Heart right ventricle (tissue), 16 donors: ENCODE measurements around the gene LPP. TPM values are rescaled to one million over a fixed set of nuclear protein-coding genes. Genes with fewer than 3 reads are reported as not detected.

Source experiments
- ATAC-seq, 8 donors: fragments of 200-7000 bp; cut with Tn5 transposase; one replicate each; pipeline ENCODE4 v1.9.1; 2020; ENCODE audit warnings: mild to moderate bottlenecking in 8 of 8, moderate library complexity in 8 of 8, moderate number of reproducible peaks in 1 of 8
- DNase-seq, 2 donors: peaks; one replicate each; pipeline ENCODE4 v3.0.0-alpha.2; 2020
- H3K27ac ChIP-seq, 10 donors: fragments of 200-600 bp; sonication (generic) in 2 of 10; one replicate each; pipeline versions ENCODE4 v1.5.0 to v1.8.0; 2020 to 2022; ENCODE audit warnings: mild to moderate bottlenecking in 3 of 10
- H3K27me3 ChIP-seq, 7 donors: fragments of 200-600 bp; one replicate each; pipeline ENCODE4 v1.8.0; 2021 to 2022; ENCODE audit warnings: mild to moderate bottlenecking in 2 of 7
- H3K36me3 ChIP-seq, 9 donors: fragments of 200-600 bp; sonication (generic) in 1 of 9; one replicate each; pipeline versions ENCODE4 v1.5.0 to v1.8.0; 2020 to 2022; ENCODE audit warnings: mild to moderate bottlenecking in 2 of 9
- H3K4me1 ChIP-seq, 9 donors: fragments of 200-600 bp; sonication (generic) in 1 of 9; one replicate each; pipeline versions ENCODE4 v1.5.0 to v1.8.0; 2020 to 2022; ENCODE audit warnings: mild to moderate bottlenecking in 4 of 9
- H3K4me3 ChIP-seq, 10 donors: fragments of 200-600 bp; sonication (generic) in 2 of 10; one replicate each; pipeline versions ENCODE4 v1.5.0 to v1.8.0; 2020 to 2022; ENCODE audit warnings: mild to moderate bottlenecking in 7 of 10, moderate library complexity in 2 of 10
- H3K9me3 ChIP-seq, 11 donors: fragments of 200-600 bp in 10 of 11; sonication (generic) in 2 of 11; one replicate each; pipeline versions ENCODE4 v1.5.0 to v1.8.0; 2013 to 2022; ENCODE audit warnings: mild to moderate bottlenecking in 2 of 11, control low read depth in 1 of 11, moderate library complexity in 1 of 11
- WGBS, 2 donors: extraction: QIAGEN DNeasy Blood & Tissue Kit; methylation state at CpG; one replicate each; pipeline ENCODE4 v1.1.7; 2013; ENCODE audit warnings: inconsistent platforms in 1 of 2; 5-methylcytosine and 5-hydroxymethylcytosine counted together
- intact Hi-C, 10 donors: fragments of 100-400 bp; cut with DNase I; formaldehyde crosslinking; loops; one replicate each; pipeline versions ENCODE4 v1.11.1 to v1.14.2; 2022
- polyA plus RNA-seq, 2 donors: library from polyadenylated mRNA; stranded (reverse); fragments of 200-250 nt; gene quantifications; one replicate each; pipeline ENCODE4 v1.2.3, GENCODE V29; 2013
- total RNA-seq, 10 donors: library from RNA; stranded (reverse); fragmentation: NEBNext Ultra II Directional in 3 of 10; extraction: Animal tissue kit (Norgen Biotek cat#: 25700) in 3 of 10; gene quantifications; one replicate each; pipeline versions ENCODE4 v1.2.1 to v1.2.4, GENCODE V29; 2021 to 2023
- TF ChIP-seq, protein P1 (sequence below), 9 donors: fragments of 200-600 bp; sonication (generic) in 2 of 9; IDR thresholded peaks; one replicate each; pipeline versions ENCODE4 v1.5.0 to v1.8.0; 2021 to 2022; ENCODE audit warnings: antibody characterized with exemption in 9 of 9, mild to moderate bottlenecking in 5 of 9, moderate library complexity in 1 of 9
- donor health status: Arrhythmogenic right ventricular cardiomyopathy.
- donor health status: ischemic (EF 13 %, LVEDD 7.1; RV severe dilation, severe dysfunction).
- donor health status: healthy with polysubstance abuse.
- donor health status: DM: no; HTN: yes; CAD: no.
- donor health status: DM: no; HTN: no; CAD: no.
- donor health status: ischemic (EF 25% LVEDD 6.9; RV normal size, moderate dysfunction).
- donor health status: ischemic (EF 25% LVEDD 5.7; RV mildly dilated, moderate dysfunction).
- donor health status: healthy.
- donor health status: DM: yes; HTN: yes; CAD: no.
- donor health status: Ischemic cardiomyopathy.
- donor health status: ischemic (EF 35%, LVEDD 5.7; RV mildly dilated, moderate dysfunction).
- donor health status: nonischemic (EF 11% LVEDD 7.7; RV severe dilation, severe dysfunction).
- donor health status: DM: yes; HTN: yes; CAD: no.
- donor health status: PGD.
- donor health status: ischemic (EF 29% LVEDD 5.4; RV normal size, mild dysfunction).
- donor health status: nonischemic (EF 23%, LVEDD 6.1; RV moderate dilation, normal function).

LPP gene
- total and polyA plus RNA-seq, 12 donors: 8.5 to 188 (median 140) TPM

GRCh38 chr3:188323067-188323842 lies 169.3 kb downstream of the LPP start:
- Histone ChIP-seq H3K36me3 (no peaks in the 10 kb centered on the region), H3K27me3 (no peaks in the 10 kb centered on the region), H3K4me1 (peaks cover 3 to 55% (median 33%) of the 10 kb centered on the region in 9 donors), H3K9me3 (no peaks in the 10 kb centered on the region), H3K27ac (peak overlapping the region in 2 of 10 donors; percentile 3 to 18), H3K4me3 (no peak overlapping the region)
- ATAC-seq (peak in 1 of 8 donors; percentile 6), DNase-seq (no peak)
- TF ChIP-seq, protein P1, sequence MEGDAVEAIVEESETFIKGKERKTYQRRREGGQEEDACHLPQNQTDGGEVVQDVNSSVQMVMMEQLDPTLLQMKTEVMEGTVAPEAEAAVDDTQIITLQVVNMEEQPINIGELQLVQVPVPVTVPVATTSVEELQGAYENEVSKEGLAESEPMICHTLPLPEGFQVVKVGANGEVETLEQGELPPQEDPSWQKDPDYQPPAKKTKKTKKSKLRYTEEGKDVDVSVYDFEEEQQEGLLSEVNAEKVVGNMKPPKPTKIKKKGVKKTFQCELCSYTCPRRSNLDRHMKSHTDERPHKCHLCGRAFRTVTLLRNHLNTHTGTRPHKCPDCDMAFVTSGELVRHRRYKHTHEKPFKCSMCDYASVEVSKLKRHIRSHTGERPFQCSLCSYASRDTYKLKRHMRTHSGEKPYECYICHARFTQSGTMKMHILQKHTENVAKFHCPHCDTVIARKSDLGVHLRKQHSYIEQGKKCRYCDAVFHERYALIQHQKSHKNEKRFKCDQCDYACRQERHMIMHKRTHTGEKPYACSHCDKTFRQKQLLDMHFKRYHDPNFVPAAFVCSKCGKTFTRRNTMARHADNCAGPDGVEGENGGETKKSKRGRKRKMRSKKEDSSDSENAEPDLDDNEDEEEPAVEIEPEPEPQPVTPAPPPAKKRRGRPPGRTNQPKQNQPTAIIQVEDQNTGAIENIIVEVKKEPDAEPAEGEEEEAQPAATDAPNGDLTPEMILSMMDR (IDR thresholded peaks at IDR 0.05): no peak
- intact Hi-C loops: no loop called here
- 86 to 87% methylated on average over 6 of the region's 6 CpGs for WGBS, 2 donors

DNA sequence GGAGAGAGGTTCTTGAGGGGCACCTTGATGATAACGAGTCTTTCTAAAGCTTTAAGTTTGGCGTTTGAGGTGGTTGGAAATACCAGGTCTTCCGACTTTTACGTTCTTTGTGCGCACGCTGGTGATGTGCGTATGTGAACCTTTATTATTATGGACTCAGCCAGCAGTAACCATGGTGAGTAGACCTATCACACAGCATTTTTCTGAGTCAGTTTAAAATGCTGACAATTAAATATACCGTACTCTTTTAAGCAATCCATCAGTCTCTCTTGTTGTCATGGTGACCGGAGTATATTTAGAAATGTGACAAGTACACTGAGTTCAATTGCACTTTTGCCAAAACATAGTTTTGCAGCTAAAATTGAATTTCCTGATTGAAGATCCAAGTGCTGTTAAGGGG lies 172.2 kb downstream of the LPP start:
- 70 to 71% methylated on average over 9 of the region's 9 CpGs for WGBS, 2 donors
- intact Hi-C loops: loop anchor here in 1 of 10 donors (5.0 kb wide), 1 partner anchor 39 kb away; no protein-coding TSS in a partner anchor
- no peak overlapping the region for H3K4me3 ChIP-seq

DNA sequence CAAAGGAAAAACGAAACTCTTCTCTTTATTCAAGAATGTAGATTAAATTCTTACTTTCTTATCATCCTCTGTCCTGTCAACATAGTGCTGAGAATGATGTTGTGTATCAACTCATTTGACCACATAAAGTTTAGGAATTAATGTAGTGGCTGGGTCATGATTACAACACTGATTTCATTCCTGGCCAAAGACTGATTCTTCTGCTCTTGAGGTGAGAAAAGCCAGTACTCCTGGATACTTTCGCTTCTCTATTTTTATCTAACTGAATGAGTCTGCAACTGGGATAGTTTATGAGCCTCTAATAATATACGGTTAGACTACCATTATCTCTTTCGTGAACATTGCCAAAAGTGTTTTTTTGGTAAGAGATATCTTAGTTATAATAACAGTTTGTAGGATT lies 173.0 kb downstream of the LPP start:
- Histone ChIP-seq H3K9me3 (no peaks in the 10 kb centered on the region), H3K36me3 (no peaks in the 10 kb centered on the region), H3K4me3 (no peak overlapping the region), H3K4me1 (peaks cover 3 to 62% (median 31%) of the 10 kb centered on the region in 9 donors), H3K27me3 (no peaks in the 10 kb centered on the region), H3K27ac (peak overlapping the region; percentile 5 to 68 (median 54))
- no peak for DNase-seq
- WGBS, 2 donors: 28 to 47% methylated on average over 4 of the region's 4 CpGs
- ATAC-seq: peak; percentile 21 to 73 (median 61)
- TF ChIP-seq, protein P1 (IDR thresholded peaks at IDR 0.05): no peak
- intact Hi-C loops: loop anchor here in 1 of 10 donors (5.0 kb wide), 1 partner anchor 40 kb away; no protein-coding TSS in a partner anchor

More for the DNA sequence above, 172.2 kb downstream of the LPP start:
- Histone ChIP-seq H3K27me3 (no peaks in the 10 kb centered on the region), H3K4me1 (peaks cover 3 to 65% (median 31%) of the 10 kb centered on the region in 9 donors), H3K27ac (peak overlapping the region; percentile 5 to 68 (median 54)), H3K36me3 (no peaks in the 10 kb centered on the region), H3K9me3 (no peaks in the 10 kb centered on the region)
- ATAC-seq: peak; percentile 35 to 72 (median 62)
- no peak for DNase-seq
- TF ChIP-seq, protein P1 (IDR thresholded peaks at IDR 0.05): no peak

DNA sequence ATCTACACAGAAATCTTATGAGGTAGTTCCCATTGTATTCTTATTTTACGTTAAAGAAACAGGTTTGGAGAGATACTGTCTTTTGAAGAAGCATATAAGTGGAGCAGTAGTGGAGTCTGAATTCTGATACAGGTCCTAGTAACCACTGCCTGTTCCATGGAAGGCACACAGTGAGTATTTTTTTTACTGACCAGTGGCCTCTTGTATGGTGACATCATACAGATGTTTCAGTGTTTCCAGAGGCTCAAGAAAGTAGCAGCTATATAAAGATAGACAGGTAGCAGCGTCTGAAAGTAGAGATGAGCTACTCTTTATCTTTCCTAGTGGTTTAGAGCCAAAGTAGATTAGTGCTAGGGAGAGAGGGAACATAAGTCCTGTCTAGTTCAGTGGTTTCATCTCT lies 173.5 kb downstream of the LPP start:
- no peak overlapping the region for H3K4me3 ChIP-seq

More for the DNA sequence above, 173.5 kb downstream of the LPP start:
- no peaks in the 10 kb centered on the region for H3K36me3 ChIP-seq
- H3K9me3 ChIP-seq: no peaks in the 10 kb centered on the region
- peak in 4 of 8 donors; percentile 6 to 51 (median 33) for ATAC-seq
- H3K4me1 ChIP-seq: peaks cover 3 to 57% (median 31%) of the 10 kb centered on the region in 9 donors
- no peaks in the 10 kb centered on the region for H3K27me3 ChIP-seq
- no peak for DNase-seq
- H3K27ac ChIP-seq: peak overlapping the region; percentile 5 to 68 (median 54)
- intact Hi-C loops: loop anchor here in 1 of 10 donors (5.0 kb wide), 1 partner anchor 40 kb away; no protein-coding TSS in a partner anchor
- 47 to 59% methylated on average over 2 of the region's 2 CpGs for WGBS, 2 donors
- TF ChIP-seq, protein P1 (IDR thresholded peaks at IDR 0.05): no peak
